Fibroblast of pulmonary artery (primary cell): Measurements from ENCODE around the gene EEF1B2.
A peak's percentile ranks its signal among the peaks of the same experiment; 100 is the strongest.
"Not testable (repeated sequence)": the region's sequence is repeated elsewhere in the genome, so short reads cannot be mapped to it uniquely, and the experiment has no call there.

Experiments
- DNase-seq: peaks from one replicate; pipeline ENCODE4 v3.0.0-alpha.2; 2010; ENCODE audit warnings: low read depth
- H3K4me3 ChIP-seq: replicated peaks from 2 replicates; pipeline ENCODE4 v1.5.1; 2011; ENCODE audit warnings: low read depth, mild to moderate bottlenecking, control low read depth, low read length, moderate library complexity
- TF ChIP-seq, protein P1 (sequence below): IDR thresholded peaks from 2 replicates; pipeline ENCODE4 v1.5.1; 2011; ENCODE audit warnings: mild to moderate bottlenecking, control low read depth, low read length, inconsistent platforms; ENCODE audit errors: missing control alignments

EEF1B2 gene

DNA sequence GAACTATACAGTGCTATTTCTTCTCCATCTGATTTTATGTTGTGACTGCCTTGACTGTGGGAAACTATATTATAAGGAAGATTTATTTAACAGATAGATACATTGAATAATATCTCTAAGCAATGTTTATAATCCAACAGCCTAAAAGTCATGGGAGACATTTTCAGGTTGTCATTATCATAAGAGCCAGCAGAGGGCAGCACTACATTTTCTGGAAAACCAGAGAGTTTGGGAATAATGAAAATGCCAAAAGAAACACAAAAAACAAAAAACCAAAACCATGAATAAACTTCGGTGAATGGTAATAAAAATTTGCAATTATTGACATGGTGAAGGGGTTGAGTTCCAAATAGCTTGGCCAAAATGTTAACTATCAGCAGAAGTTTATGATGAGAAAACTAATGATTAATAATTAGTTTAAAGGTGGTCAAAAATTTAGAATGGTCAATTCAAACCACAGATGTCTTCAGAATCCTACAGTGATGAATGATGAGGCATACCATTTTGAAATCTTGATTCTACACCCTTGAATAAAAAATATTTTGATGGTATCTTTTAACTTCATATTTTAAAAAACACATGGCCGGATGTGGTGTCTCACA is 4.7 kb downstream of the EEF1B2 start:
- TF ChIP-seq, protein P1, sequence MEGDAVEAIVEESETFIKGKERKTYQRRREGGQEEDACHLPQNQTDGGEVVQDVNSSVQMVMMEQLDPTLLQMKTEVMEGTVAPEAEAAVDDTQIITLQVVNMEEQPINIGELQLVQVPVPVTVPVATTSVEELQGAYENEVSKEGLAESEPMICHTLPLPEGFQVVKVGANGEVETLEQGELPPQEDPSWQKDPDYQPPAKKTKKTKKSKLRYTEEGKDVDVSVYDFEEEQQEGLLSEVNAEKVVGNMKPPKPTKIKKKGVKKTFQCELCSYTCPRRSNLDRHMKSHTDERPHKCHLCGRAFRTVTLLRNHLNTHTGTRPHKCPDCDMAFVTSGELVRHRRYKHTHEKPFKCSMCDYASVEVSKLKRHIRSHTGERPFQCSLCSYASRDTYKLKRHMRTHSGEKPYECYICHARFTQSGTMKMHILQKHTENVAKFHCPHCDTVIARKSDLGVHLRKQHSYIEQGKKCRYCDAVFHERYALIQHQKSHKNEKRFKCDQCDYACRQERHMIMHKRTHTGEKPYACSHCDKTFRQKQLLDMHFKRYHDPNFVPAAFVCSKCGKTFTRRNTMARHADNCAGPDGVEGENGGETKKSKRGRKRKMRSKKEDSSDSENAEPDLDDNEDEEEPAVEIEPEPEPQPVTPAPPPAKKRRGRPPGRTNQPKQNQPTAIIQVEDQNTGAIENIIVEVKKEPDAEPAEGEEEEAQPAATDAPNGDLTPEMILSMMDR, result peak; percentile 69
- DNase-seq, result peak; percentile 62
- no peak overlapping the region for H3K4me3 ChIP-seq

- not testable (repeated sequence) for H3K4me3 ChIP-seq
These were observed 8.5 kb downstream of the EEF1B2 start for GRCh38 chr2:206168230-206168629.

GRCh38 chr2:206171624-206172397 is 12.1 kb downstream of the EEF1B2 start:
- not testable (repeated sequence) for H3K4me3 ChIP-seq, DNase-seq

More at GRCh38 chr2:206168230-206168629, 8.5 kb downstream of the EEF1B2 start:
- not testable (repeated sequence) for DNase-seq

DNA sequence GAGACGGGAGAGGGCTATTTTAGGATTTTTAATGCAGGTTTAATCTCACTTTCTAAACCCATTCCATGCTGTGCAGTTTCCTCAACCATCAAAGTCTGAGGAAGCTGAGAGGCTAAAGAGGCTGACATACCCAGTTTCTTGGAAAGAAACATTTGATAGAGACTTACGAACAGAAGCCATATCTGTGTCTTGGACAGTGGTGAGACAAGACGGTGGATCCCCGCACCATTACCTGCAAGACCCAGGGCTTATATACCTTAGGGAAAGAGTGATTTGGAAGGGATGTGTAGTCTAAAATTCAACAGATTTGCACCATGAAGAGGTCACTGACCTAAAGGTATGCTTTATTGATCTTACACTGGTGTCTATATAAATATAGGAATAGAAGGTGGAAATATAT is 13.5 kb downstream of the EEF1B2 start:
- H3K4me3 ChIP-seq, result no peak overlapping the region
- TF ChIP-seq, protein P1, result no peak
- no peak for DNase-seq

DNA sequence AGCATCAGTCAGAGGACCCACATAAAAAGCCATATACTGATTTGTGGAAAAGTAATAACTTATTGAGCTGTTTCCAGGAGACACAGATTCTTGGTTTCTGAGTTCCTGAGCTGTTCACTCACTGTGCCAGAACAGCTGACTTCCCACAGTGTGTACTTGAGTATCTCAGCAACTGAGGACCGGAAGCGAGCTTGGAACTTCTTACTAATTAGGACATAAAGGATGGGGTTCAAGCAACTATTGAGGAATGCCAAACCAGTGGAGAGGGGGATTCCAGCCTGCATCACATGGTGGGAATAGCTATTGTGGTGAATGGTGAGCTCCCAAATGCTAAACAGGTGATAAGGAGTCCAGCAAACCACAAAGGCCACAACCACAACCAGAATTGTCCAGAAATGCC is 16.4 kb downstream of the EEF1B2 start:
- no peak for DNase-seq
- TF ChIP-seq, protein P1, result no peak
- H3K4me3 ChIP-seq, result no peak overlapping the region

DNA sequence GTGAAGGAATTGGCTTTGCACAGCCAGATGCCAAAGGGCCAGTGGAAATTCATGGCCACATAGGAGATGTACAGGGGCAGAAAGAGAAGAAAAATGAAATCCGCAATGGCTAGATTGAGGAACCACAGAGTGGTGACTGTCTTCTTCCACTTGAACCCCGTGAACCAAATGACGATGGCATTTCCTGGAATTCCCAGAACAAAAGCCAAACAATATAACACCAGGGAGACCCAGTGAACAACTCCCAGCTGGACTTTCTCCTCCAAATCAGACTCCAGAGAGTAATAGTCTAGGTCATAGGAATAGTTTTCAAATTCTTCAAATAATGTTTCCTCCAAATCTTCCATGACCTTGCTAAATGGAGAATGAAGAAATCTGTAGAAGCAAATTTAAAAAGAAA is 17.2 kb downstream of the EEF1B2 start:
- TF ChIP-seq, protein P1, result no peak
- no peak overlapping the region for H3K4me3 ChIP-seq
- DNase-seq, result no peak

DNA sequence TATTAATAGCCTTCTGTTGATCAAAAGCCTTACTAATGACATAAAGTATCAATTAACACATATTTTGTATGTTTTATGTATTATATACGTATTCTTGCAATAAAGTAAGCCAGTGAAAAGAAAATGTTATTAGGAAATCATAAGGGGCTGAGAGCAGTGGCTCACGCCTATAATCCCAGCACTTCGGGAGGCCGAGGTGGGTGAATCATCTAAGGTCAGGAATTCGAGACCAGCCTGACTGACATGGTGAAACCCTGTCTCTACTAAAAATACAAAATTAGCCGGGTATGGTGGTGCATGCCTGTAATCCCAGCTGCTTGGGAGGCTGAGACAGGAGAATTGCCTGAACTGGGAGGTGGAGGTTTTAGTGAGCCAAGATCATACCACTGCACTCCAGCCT is 21.8 kb downstream of the EEF1B2 start:
- DNase-seq, H3K4me3 ChIP-seq: not testable (repeated sequence)

- no peak for DNase-seq
- H3K4me3 ChIP-seq, result no peak overlapping the region
- TF ChIP-seq, protein P1, result no peak
These were observed 30.0 kb downstream of the EEF1B2 start for GRCh38 chr2:206189691-206190090.
